ENCODE results near the gene PUM1.

PUM1 gene

GRCh38 chr1:31003613-31004230 is 61.8 kb downstream of the PUM1 start:
- TF ChIP-seq ZFX (IDR thresholded peaks at IDR 0.05) (no peak), CTCF (conservative IDR thresholded peaks at IDR 0.05) (no peak)
- H3K27ac ChIP-seq, result no peak overlapping the region

- no peak overlapping the region for H3K27ac ChIP-seq
Observed at GRCh38 chr1:31000301-31000700, 65.2 kb downstream of the PUM1 start.

GRCh38 chr1:30998887-30999286 is 66.6 kb downstream of the PUM1 start:
- TF ChIP-seq ZFX (IDR thresholded peaks at IDR 0.05) (no peak), CTCF (conservative IDR thresholded peaks at IDR 0.05) (no peak)

More at GRCh38 chr1:31000301-31000700, 65.2 kb downstream of the PUM1 start:
- TF ChIP-seq CTCF (conservative IDR thresholded peaks at IDR 0.05) (no peak), ZFX (IDR thresholded peaks at IDR 0.05) (no peak)

GRCh38 chr1:30998171-30998570 is 67.3 kb downstream of the PUM1 start:
- no peak overlapping the region for H3K27ac ChIP-seq
- TF ChIP-seq CTCF (conservative IDR thresholded peaks at IDR 0.05) (no peak), ZFX (IDR thresholded peaks at IDR 0.05) (no peak)

More at GRCh38 chr1:30998887-30999286, 66.6 kb downstream of the PUM1 start:
- no peak overlapping the region for H3K27ac ChIP-seq

GRCh38 chr1:30997463-30998057 is 68.0 kb downstream of the PUM1 start:
- TF ChIP-seq ZFX (IDR thresholded peaks at IDR 0.05), result no peak
- no peak for TF ChIP-seq CTCF (conservative IDR thresholded peaks at IDR 0.05)
- H3K27ac ChIP-seq, result no peak overlapping the region

- TF ChIP-seq ZFX (IDR thresholded peaks at IDR 0.05) (no peak), CTCF (conservative IDR thresholded peaks at IDR 0.05) (no peak)
- H3K27ac ChIP-seq, result no peak overlapping the region
Observed at GRCh38 chr1:30995990-30996612, 69.4 kb downstream of the PUM1 start.

GRCh38 chr1:30991862-30992606 is 73.5 kb downstream of the PUM1 start:
- TF ChIP-seq ZFX (IDR thresholded peaks at IDR 0.05) (no peak), CTCF (conservative IDR thresholded peaks at IDR 0.05) (no peak)
- H3K27ac ChIP-seq, result no peak overlapping the region
